GM21619 (cell line): ENCODE results near the gene SLC35F3.
"Not testable (repeated sequence)": the region's sequence is repeated elsewhere in the genome, so short reads cannot be mapped to it uniquely, and the experiment has no call there.

Experiments
- ATAC-seq: cut with Tn5 transposase; IDR thresholded peaks from one replicate; pipeline ENCODE4 v1.9.1; 2021; ENCODE audit not compliant: unreplicated experiment

Gene SLC35F3

DNA sequence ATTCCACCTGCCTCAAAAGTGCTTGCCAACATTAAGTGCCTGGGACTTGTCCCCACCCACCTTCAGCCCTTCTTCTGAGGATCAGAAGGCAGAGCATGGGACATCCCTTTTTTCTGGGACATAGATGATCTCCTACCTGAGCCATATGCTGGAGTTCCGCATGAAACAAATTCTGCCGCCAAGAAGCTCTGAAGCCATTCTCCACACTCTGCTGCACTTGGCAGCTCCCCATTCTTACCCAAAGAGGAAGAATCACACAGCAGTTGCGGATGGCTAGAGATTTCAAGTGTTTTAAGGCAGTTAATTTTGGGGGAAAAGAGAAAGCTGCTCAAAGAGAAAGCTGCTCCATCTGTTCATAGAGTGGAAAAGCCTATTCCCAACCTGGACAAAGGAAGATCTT lies 271.5 kb downstream of the SLC35F3 start:
- no peak for ATAC-seq

DNA sequence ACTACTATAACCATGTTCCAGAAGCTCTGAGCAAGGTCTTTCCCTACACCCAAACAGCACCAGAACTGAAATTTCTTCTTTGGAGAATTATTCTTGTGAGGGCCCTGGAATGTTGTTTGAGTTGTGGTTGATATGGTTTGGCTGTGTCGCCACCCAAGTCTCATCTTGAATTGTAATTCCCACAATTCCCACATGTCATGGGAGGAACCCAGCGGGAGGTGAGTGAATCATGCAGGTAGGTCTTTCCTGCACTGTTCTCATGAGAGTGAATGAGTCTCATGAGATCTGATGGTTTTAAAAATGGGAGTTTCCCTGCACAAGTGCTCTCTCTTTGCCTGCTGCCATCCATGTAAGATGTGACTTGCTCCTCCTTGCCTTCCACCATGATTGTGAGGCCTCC lies 272.4 kb downstream of the SLC35F3 start:
- not testable (repeated sequence) for ATAC-seq

DNA sequence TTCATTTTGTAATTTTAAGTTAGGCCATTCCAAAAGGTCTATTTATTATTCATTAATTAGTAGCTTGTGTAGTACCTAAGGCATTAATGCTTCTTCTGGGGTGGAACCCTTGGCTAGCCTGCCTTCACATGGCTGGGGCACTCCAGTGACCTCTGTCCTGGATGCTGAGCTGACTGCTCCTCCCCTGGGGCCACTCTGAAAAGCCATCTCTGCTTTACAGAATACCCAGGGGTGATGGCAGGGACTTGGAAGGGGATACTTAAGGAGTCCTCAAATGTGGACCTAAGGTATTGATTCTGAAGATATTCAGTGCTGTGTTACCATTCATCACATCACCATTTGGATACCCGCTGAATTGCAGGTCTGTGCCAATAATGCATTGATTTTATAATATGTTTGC lies 281.0 kb downstream of the SLC35F3 start:
- no peak for ATAC-seq

DNA sequence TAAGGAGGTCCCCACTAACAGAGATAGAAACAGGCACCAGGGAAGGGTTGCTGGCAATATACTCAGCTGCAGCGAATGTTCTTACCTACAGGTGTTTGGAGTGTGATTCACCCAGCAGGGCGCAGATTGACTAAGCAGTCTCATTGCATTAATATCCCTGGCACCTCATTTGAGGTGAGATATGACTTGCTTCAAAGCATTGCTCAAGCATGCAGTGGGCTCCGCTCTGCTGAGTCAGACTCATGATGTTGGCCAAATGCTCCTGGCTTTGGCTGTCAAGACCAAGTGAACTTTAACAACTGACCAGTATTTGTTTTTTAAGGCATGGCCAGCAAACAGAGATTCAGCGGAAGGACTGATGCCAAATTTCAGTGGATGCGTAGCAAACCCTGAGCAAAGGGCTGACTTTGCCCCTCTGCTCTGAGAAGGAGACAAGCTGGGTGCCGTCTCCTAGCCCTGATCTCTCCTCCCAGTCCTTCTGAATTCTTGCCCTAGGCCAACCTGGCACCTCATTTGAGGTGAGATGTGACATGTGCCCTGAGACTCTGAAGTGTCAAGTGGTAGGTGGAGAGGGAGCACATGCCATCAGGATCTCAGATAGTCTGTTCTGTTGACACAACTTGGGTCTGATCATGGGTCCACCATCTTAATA lies 281.7 kb downstream of the SLC35F3 start:
- peak; percentile 77 for ATAC-seq

DNA sequence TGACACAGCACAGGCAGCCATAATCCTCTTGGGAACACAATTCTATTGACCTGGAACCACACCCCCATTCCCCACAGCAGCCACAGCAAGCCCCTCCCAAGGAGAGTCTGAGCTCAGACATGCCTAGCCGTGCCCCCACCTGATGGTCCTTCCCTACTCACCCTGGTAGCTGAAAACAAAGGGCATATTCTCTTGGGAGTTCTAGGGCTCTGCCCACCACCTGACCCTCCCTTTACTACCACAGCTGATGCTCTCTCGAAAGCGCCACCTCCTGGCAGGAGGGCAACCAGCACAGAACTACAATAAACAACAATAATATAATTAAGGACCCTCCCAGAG lies 283.9 kb downstream of the SLC35F3 start:
- ATAC-seq: no peak

DNA sequence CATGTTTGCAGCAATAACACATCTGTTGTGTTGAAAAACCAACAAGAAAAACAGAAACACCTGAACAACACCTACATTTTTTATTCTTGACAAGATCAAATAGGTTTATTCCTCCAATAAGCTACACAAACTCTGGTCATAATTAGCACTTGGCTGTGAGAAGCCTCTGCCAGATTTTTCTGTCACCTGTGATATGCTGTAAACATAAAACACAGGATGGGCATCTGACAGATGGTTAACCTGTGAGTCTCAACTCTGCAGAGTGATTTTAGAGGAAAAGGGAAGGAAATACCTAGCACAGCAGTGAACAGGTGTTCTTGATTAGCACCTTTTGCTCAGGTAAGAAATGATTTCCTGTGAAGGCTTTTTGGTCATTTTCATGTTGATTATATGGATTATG lies 293.4 kb downstream of the SLC35F3 start:
- ATAC-seq: no peak

DNA sequence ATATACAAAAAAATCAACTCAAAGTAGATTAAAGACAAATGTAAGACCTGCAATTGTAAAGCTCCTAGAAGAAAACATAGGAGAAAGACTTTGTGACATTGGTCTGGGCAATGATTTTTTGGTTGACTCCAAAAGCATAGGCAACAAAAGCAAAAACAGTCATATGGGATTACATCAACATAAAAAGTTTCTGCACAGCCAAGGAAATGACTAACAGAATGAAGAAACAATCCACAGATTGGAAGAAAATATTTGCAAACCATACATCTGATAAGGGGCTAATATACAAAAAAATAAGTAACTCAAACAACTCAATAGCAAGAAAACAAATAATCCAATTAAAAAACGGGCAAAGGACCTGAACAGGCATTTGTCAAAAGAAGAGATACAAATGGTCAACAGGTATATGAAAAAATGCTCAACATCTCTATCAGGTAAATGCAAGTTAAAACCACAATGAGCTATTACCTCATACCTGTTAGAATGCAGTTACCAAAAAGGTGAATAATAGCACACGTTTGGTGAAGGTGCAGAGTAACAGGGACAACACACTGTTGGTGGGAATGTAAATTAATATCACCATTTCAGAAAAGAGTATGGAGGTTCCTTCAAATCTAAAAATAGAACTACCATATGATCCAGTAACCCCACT lies 295.1 kb downstream of the SLC35F3 start:
- no peak for ATAC-seq

DNA sequence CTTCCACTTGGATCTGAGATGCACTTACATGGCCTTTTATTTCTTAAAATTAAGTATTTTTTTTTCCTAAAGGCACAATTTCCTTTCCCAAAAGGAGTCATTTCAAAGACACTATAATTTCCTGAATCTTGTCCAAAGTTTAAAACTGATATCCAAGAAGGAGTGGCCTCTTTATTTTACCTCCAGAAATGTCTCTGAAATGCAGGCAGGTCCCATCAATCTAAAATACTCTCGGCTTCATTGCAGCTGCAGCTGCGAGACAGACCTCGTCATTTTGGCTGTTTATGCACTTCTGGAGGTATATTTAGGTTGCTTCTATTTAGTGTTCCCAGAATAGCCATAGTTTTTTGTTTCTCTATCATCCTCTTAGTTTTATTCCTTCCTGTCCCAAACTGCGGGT lies 296.1 kb downstream of the SLC35F3 start:
- ATAC-seq: no peak

DNA sequence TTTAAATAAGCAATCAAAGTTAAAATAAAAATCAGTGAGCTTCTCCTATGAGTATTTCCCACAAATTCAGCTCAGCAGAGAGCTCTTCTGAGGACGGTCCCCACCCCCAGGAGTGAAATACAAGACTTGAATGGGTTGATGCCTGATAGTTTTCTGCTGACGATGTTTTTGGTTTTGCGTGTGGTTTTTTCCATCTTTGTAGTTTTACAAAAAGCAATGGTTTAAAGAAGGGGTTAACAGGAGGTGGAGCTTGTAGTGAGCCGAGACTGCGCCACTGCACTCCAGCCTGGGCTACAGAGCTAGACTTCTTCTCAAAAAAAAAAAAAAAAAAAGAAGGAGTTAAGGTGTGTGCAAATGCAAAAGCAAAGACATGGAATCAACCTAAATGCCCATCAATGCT lies 297.1 kb downstream of the SLC35F3 start:
- no peak for ATAC-seq

DNA sequence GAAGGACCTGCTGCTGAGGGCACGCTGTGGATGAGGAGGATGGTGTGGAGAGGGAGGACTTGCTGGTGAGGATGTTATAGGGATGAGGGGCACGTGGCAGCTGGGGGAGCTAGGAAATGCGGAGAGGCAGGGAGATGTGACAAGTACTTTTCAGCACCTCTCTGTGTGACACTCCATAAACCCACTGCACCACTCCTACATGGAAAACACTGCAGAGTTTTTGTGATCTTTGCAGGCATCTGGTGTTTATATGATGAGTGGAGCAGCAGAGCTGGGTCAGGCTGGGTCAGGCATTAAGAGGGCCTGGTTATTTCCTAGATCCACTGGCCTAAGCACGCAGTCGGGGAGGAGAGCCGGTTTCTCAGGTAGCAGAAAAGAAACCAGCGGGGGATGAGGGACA lies 301.5 kb downstream of the SLC35F3 start:
- no peak for ATAC-seq

DNA sequence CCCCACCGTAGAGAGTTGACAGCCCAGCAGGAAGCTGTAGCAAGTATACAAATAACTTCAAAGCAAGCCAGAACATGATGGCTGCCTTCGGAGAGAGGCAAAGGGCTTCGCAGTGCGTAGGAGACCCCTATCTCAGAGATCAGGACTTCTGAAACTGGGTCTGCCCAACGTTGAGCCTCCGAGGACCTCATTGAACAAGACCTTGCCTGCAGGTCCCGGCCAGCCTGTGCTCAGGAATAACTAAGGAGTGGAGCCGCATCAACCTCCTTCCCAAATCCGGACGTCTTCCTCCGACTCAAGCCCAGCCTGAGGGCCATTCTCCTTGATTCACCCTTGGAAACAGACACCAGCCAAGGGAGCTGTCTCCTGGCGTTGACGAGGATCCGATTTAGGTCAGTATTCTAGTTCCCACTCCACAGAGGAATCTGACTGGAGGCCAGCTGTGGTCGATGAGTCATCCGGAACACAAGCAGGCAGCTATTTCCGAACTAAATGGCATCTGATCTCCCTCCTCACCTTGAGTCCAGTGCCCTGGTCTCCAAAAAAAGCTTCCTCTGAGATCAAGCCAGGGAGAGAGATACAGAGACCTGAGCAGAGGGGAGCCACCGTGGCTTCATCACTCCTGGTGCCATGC lies 302.3 kb downstream of the SLC35F3 start:
- no peak for ATAC-seq

DNA sequence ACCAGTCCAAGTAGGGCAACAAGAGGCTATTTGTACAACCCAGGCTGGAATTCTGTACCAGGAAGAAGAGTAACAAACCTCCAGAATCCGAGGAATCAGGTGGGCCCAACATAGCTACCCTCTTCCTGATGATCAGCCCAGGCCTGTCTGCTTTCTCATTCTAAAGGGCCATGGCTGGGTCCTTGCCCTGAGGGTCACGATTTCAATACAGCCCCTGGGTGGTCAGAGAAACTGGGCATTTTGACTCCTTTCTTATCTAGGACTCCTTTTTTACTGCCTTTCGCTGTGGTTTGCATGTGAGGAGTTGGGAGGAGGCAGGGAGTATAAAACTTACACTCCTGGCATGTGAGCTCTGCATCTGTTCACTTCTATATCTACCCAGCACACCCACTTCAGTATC lies 303.9 kb downstream of the SLC35F3 start:
- no peak for ATAC-seq

DNA sequence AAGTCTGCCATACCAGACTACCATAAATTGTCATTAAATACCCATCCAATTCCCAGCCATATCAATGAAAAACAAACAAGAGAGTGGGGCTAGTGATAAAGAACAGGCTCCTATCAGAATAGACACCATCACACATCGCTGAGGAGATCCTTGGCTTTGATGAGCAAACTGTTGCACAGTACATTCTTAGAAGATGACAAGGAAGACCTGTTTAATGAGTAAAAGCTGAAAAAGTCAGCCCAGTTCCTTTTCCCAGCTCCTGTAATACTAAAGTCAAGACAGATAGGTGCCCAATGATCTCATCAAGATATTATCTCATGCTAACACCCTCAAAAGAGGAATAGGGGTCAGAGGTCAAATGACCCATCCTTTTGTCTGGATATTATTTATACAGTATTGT lies 304.3 kb downstream of the SLC35F3 start:
- ATAC-seq: no peak

DNA sequence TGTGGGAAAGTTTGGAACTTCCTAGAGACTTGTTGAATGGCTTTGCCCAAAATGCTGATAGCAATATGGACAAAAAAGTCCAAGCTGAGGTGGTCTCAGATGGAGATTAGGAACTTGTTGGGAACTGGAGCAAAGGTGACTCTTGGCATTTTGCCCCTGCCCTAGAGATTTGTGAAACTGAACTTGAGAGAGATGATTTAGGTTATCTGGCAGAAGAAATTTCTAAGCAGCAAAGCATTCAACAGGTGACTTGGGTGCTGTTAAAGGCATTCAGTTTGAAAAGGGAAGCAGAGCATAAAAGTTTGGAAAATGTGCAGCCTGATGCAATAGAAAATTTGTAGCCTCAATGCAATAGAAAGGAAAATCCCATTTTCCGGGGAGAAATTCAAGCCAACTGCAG lies 306.0 kb downstream of the SLC35F3 start:
- ATAC-seq: not testable (repeated sequence)

DNA sequence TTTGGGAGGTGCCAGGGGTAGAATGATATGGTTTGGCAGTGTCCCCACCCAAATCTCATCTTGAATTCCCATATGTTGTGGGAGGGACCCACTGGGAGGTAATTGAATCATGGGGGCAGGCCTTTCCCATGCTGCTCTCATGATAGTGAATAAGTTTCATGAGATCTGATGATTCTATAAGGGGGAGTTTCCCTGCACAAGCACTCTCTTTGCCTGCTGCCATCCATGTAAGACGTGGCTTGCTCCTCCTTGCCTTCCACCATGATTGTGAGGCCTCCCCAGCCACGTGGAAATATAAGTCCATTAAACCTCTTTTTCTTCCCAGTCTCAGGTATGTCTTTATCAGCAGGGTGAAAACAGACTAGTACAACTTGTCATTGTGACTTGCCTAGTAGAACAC lies 307.4 kb downstream of the SLC35F3 start:
- ATAC-seq: not testable (repeated sequence)

DNA sequence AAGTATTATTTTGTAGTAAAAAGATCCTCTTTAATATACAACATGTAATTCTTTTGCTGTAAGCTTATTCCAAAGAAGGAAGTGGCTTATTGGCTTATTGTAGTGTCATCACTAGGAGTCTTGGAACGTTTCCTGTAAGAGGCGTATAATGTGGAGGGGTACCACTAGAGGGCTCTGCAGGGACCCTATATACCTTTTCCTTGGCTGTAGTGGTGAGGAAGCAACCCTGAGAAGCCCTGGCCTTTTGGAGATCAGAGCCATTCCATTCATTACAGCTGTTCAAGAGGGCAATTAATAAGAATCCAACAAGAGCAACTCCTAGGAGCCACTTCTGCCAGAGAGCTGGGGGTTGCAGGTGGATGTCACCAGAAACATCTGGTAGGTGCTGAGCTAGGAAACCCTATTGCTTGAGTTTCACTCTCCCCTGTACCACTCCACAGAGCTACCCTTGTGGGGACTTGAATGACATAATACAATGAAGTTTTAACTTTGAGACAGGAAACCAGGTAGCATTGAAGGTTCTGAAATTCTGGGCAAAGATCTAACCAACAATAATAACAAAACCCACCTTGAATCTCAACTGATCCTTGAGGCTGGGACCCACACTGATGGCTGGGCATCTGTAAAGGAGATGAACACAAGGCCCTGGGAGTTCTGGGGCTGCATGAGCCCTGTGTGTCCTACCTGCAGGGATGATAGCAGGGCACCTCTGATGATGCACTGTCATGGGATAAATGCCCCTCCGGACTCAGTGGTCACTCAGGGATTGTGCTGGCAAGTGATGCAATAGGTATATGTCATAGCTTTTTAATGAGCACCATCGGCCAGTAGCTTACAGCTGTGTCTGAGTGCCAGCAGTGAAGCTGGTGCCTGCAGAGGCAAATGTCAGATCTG lies 308.5 kb downstream of the SLC35F3 start:
- ATAC-seq: peak; percentile 50

DNA sequence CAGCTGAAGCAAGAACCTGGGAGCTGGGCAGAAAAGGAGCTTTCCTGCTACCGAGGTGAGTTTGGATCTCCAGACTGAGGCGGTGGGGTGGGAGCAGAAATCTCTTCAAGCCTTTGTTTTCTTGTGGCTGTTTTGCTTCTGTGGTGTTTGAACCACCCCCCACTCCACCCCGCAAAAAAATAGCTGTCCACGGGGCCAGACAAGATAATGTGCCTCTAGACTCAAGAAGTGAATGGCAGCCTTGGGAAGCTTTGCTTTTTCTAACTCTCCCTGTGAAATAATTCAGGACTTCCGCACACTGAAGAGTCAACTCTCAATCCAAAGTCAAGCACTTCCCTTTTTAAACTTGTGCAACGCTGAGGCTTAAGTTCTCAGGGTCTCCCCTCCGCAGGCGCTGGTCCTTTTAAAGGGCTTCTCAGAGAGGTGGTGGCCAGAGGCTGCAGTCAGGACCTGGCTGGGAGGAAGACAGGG lies 309.2 kb downstream of the SLC35F3 start:
- no peak for ATAC-seq

DNA sequence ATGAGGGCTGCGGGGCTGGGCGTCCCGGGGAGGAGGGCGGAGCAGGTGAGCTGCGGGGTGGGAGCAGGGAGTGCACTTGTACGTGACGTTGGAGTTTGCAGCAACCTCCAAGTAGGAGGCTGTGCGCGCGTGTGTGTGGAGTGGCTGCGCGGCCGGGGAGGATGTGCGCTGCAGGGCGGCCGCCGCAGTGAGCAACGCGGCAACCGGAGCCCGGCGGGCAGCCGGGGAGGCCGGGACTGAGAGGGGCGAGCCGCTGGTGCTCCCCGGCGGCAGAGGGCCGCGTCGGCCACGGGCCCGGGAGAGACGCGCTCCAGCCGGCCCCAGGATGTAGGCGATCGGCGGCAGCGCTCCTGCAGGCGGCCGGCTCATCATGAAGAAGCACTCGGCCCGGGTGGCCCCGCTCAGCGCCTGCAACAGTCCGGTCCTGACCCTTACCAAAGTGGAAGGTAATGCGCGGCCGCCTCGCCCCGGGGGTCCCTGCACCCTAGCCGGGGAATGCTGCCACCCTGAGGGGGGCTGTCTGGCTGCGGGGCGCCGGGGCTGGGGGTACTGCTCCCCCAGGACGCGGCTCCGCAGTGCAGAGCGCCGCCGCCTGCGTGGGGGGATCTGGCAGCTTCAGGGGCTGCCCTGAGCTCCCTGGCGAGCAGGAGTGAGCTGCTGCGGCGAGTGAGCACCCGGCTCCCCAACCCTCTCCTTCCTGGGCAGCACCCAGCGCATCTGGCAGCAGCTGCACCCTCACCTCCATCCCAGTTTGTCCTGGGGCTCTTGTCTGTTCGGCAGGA lies 309.8 kb downstream of the SLC35F3 start:
- ATAC-seq: peak; percentile 36

DNA sequence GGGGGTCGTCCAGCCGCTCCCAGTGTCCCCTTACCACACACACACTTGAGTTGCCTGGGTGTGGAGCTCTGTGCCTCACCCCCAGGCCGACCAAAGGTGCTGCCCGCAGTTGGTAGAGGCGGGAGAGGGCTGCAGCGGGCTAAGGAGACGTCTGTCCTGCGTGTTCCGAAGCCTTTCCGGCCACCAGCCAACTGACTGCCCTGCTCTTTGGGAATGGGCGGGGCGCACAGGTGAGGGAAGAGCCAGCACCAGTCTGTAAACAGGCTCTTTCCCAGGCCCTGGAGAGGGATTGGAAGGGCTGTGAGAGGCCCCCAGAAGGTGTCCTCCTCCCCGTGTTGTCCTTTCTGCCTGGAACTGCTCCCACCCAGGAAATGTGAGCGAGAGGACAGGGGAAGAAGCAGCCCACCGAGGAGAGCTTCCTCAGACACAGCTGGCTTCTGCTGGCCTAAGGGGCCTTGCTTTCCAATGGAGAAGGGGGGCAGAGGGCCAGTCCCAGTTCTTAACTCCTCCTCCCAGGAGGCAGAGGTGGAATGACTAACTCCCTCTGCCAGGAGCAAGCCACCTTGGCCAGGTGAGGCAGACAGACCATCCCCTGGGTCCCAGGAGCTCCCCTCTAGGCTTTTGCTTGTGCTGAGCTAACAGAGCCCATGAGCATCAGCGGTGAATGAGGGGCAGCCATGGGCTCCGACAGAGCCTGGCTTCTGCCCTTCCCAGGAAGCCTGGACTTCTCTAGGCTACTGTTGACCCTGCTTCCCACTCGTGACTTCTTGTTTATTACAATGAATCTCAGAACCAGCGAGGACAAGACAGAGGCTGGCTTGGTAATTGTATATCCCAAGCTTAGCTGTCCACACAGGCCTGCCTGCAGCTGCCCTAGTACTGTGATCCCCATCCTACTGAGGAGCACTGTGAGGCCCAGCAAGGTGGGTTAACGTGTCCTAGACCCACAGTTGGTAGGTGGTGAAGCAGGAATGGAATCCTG lies 310.7 kb downstream of the SLC35F3 start:
- no peak for ATAC-seq
